HepG2 (cell line): ENCODE results near the gene UBTF. TPM values are rescaled to one million over a fixed set of nuclear protein-coding genes. Genes with fewer than 3 reads are reported as not detected.

Source experiments
- ASH2L ChIP-seq: fragments of 300-600, 200-600 bp; sonication (generic); IDR thresholded peaks from 2 replicates; pipeline ENCODE4 v1.7.0; 2017; ENCODE audit warnings: low read depth, mild to moderate bottlenecking, moderate library complexity, mixed read lengths, low read length; ENCODE audit not compliant: insufficient read length
- DNMT1 ChIP-seq: sonication (generic); formaldehyde crosslinking; IDR thresholded peaks from 2 replicates; pipeline ENCODE4 v1.5.1; 2020; ENCODE audit warnings: mild to moderate bottlenecking, missing genetic modification reagents
- GABPA ChIP-seq, 2 experiments: IDR thresholded peaks; 2 replicates each; pipeline ENCODE4 v1.6.1; 2011 to 2016; ENCODE audit warnings: low read depth in 2 of 2, low read length in 1 of 2, missing biosample characterization in 1 of 2, missing genetic modification characterization in 1 of 2
- HMG20A ChIP-seq: IDR thresholded peaks from 2 replicates; pipeline ENCODE4 v1.6.1; 2016; ENCODE audit warnings: borderline replicate concordance
- HOXA3 ChIP-seq: sonication (generic); formaldehyde crosslinking; IDR thresholded peaks from 2 replicates; pipeline ENCODE4 v1.5.0; 2020; ENCODE audit warnings: missing genetic modification reagents
- KDM3A ChIP-seq: IDR thresholded peaks from 2 replicates; pipeline ENCODE4 v1.6.1; 2018; ENCODE audit warnings: low read depth, missing compliant biosample characterization
- PATZ1 ChIP-seq: sonication (generic); formaldehyde crosslinking; IDR thresholded peaks from 2 replicates; pipeline ENCODE4 v1.4.0; 2020; ENCODE audit warnings: missing genetic modification reagents
- PPARG ChIP-seq: conservative IDR thresholded peaks from 2 replicates; pipeline ENCODE4 v1.6.1; 2016; ENCODE audit warnings: missing biosample characterization, missing genetic modification reagents
- TBX2 ChIP-seq: sonication (generic); formaldehyde crosslinking; IDR thresholded peaks from 2 replicates; pipeline ENCODE4 v1.5.0; 2020; ENCODE audit warnings: missing genetic modification reagents, mild to moderate bottlenecking, borderline replicate concordance
- TCF12 ChIP-seq, 2 experiments: fragments of 450-650 bp in 1 of 2; sonication (generic) in 1 of 2; formaldehyde crosslinking in 1 of 2; IDR thresholded peaks; 2 replicates each; pipeline versions ENCODE4 v1.6.1 to v1.8.0; 2017 to 2022; ENCODE audit warnings: antibody characterized with exemption in 1 of 2, mild to moderate bottlenecking in 1 of 2, missing genetic modification reagents in 1 of 2, moderate library complexity in 1 of 2
- TMF1 ChIP-seq: sonication (generic); formaldehyde crosslinking; IDR thresholded peaks from 2 replicates; pipeline ENCODE4 v1.8.1; 2022; ENCODE audit warnings: low read depth, missing genetic modification reagents
- ZBTB43 ChIP-seq: sonication (generic); formaldehyde crosslinking; conservative IDR thresholded peaks from 2 replicates; pipeline ENCODE4 v1.4.0; 2020; ENCODE audit warnings: missing genetic modification reagents
- ZNF205 ChIP-seq: IDR thresholded peaks from 2 replicates; pipeline ENCODE4 v1.6.1; 2018; ENCODE audit warnings: missing biosample characterization, missing genetic modification reagents
- ZNF614 ChIP-seq: IDR thresholded peaks from 2 replicates; pipeline ENCODE4 v1.6.1; 2018; ENCODE audit warnings: missing biosample characterization, missing genetic modification reagents, inconsistent platforms, borderline replicate concordance
- ZXDC ChIP-seq: sonication (generic); formaldehyde crosslinking; IDR thresholded peaks from 2 replicates; pipeline ENCODE4 v1.5.0; 2020; ENCODE audit warnings: mild to moderate bottlenecking, missing genetic modification reagents
- polyA plus RNA-seq, 8 experiments: library from polyadenylated mRNA; depleted of rRNA in 3 of 8; stranded (reverse) in 7 of 8; unstranded in 1 of 8; fragments of >200 nt; fragmentation: Illumina TruSeq in 4 of 8; extraction: Trizol in 4 of 8; gene quantifications; 2 replicates each; pipeline versions ENCODE4 v1.2.1 to v1.2.3, GENCODE V29; 2011 to 2016; ENCODE audit warnings: low read depth in 4 of 8, missing spikeins in 1 of 8, mixed read lengths in 1 of 8; ENCODE audit not compliant: insufficient read depth in 1 of 8
- total RNA-seq, 5 experiments: library from RNA; depleted of rRNA; stranded (reverse); fragments of >200 nt; fragmentation: Illumina TruSeq; extraction: Trizol; gene quantifications; 2 replicates each; pipeline ENCODE4 v1.2.3, GENCODE V29; 2016; ENCODE audit warnings: low read depth in 1 of 5
- TF ChIP-seq, protein P1 (sequence below): IDR thresholded peaks from 2 replicates; pipeline ENCODE4 v1.6.1; 2016
- TF ChIP-seq, protein P2 (sequence below): sonication (generic); formaldehyde crosslinking; IDR thresholded peaks from 2 replicates; pipeline ENCODE4 v1.4.0; 2020; ENCODE audit warnings: missing genetic modification reagents

Gene UBTF
- total and polyA plus RNA-seq, 2 of the 13 experiments (the other 11 are each of a cell fraction or from before 2014, with no cell fraction given): 15.2 to 60.9 TPM

- 0 out of 2 replicates have a peak, but pooled peaks have one; percentile 63 for TF ChIP-seq DNMT1 (CRISPR knock-in tag)
- TF ChIP-seq HOXA3 (CRISPR knock-in tag): 0 out of 2 replicates have a peak, but pooled peaks have one; percentile 58
- no peak for TF ChIP-seq TCF12 (IDR thresholded peaks at IDR 0.05)
- no peak for TF ChIP-seq TCF12 (CRISPR knock-in tag; IDR thresholded peaks at IDR 0.05)
- TF ChIP-seq, protein P1, sequence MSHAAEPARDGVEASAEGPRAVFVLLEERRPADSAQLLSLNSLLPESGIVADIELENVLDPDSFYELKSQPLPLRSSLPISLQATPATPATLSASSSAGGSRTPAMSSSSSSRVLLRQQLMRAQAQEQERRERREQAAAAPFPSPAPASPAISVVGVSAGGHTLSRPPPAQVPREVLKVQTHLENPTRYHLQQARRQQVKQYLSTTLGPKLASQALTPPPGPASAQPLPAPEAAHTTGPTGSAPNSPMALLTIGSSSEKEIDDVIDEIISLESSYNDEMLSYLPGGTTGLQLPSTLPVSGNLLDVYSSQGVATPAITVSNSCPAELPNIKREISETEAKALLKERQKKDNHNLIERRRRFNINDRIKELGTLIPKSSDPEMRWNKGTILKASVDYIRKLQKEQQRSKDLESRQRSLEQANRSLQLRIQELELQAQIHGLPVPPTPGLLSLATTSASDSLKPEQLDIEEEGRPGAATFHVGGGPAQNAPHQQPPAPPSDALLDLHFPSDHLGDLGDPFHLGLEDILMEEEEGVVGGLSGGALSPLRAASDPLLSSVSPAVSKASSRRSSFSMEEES (CRISPR knock-in tag): peak; percentile 61
- peak; percentile 30; the same call in 1 of the 2 replicates for TF ChIP-seq GABPA (IDR thresholded peaks at IDR 0.05; ENCODE audit: low read depth, low read length)
- TF ChIP-seq GABPA (CRISPR knock-in tag; IDR thresholded peaks at IDR 0.05; ENCODE audit: low read depth): peak; percentile 39; the same call in 1 of the 2 replicates
- TF ChIP-seq ZNF205 (CRISPR knock-in tag): 0 out of 2 replicates have a peak, but pooled peaks have one; percentile 29
- TF ChIP-seq, protein P2, sequence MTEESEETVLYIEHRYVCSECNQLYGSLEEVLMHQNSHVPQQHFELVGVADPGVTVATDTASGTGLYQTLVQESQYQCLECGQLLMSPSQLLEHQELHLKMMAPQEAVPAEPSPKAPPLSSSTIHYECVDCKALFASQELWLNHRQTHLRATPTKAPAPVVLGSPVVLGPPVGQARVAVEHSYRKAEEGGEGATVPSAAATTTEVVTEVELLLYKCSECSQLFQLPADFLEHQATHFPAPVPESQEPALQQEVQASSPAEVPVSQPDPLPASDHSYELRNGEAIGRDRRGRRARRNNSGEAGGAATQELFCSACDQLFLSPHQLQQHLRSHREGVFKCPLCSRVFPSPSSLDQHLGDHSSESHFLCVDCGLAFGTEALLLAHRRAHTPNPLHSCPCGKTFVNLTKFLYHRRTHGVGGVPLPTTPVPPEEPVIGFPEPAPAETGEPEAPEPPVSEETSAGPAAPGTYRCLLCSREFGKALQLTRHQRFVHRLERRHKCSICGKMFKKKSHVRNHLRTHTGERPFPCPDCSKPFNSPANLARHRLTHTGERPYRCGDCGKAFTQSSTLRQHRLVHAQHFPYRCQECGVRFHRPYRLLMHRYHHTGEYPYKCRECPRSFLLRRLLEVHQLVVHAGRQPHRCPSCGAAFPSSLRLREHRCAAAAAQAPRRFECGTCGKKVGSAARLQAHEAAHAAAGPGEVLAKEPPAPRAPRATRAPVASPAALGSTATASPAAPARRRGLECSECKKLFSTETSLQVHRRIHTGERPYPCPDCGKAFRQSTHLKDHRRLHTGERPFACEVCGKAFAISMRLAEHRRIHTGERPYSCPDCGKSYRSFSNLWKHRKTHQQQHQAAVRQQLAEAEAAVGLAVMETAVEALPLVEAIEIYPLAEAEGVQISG (CRISPR knock-in tag): peak; percentile 45; the same call in 1 of the 2 replicates
- 0 out of 2 replicates have a peak, but pooled peaks have one; percentile 27 for TF ChIP-seq ZNF614 (CRISPR knock-in tag)
- TF ChIP-seq TBX2: 0 out of 2 replicates have a peak, but pooled peaks have one; percentile 19
- 0 out of 2 replicates have a peak, but pooled peaks have one; percentile 27 for TF ChIP-seq KDM3A (CRISPR knock-in tag)
- TF ChIP-seq PATZ1: peak; percentile 92
- no peak for TF ChIP-seq HMG20A (CRISPR knock-in tag)
- TF ChIP-seq PPARG: peak; percentile 48
- TF ChIP-seq ZBTB43 (CRISPR knock-in tag): 0 out of 2 replicates have a peak, but pooled peaks have one; percentile 24
- TF ChIP-seq ASH2L: peak; percentile 63
- peak; percentile 18; the same call in 1 of the 2 replicates for TF ChIP-seq TMF1 (CRISPR knock-in tag)
- TF ChIP-seq ZXDC: no peak
These were observed 949 bp downstream of the UBTF start (continued) for GRCh38 chr17:44218344-44219107.
